GM21723 (cell line): ENCODE measurements around the gene GLT8D2.
A peak's percentile ranks its signal among the peaks of the same experiment; 100 is the strongest.

Experiments
- ATAC-seq: cut with Tn5 transposase; IDR thresholded peaks from one replicate; pipeline ENCODE4 v1.9.1; 2021; ENCODE audit warnings: mild to moderate bottlenecking, moderate library complexity; ENCODE audit not compliant: unreplicated experiment

GLT8D2 gene, protein sequence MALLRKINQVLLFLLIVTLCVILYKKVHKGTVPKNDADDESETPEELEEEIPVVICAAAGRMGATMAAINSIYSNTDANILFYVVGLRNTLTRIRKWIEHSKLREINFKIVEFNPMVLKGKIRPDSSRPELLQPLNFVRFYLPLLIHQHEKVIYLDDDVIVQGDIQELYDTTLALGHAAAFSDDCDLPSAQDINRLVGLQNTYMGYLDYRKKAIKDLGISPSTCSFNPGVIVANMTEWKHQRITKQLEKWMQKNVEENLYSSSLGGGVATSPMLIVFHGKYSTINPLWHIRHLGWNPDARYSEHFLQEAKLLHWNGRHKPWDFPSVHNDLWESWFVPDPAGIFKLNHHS

DNA sequence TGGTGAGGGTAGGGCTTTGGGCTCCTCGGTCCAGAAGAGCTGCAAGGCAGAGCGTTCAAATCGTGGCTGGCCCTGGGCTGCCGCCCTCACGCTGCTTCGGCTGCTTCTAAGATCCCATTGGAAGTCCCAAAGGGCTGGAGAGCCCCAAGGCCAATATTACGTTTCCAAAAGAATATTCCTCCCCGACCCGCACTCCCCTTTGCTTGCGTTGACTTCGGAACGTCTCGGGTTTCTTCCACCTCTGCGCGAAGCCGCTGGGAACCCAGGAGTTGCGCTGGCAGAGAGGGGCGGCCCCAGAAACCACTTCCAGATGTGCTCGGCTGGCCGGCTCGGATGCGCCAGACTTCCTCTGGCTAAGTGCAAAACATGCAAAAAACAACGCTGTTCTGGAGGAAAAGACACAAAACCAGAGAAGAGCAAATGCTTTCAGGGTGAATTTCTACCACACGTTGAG is at the start of gene GLT8D2:
GLT8D2 (minus strand) TSS at position 285 of the 454 bp plus-strand sequence. CDS start 30,539 bp downstream, outside the sequence.
- ATAC-seq = no peak

DNA sequence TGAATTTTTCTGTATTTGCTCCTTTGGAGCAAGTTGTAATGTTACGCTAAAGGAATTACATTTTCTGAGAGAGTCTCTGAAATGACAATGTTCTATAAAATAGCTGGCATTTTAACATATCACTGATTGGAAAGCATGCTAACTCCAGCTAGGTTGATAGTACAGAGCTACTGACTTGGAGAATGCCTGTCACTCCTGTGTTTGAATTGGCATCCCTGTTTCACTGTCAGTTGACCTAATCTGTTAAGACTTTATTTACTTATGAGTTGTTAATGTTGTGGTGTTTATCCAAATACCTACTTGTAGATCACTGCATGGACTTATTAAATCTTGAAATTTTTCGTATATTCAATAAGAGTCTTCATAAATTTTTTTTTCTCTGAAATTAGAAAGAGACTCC is 48.0 kb upstream of the GLT8D2 start:
- ATAC-seq = no peak

DNA sequence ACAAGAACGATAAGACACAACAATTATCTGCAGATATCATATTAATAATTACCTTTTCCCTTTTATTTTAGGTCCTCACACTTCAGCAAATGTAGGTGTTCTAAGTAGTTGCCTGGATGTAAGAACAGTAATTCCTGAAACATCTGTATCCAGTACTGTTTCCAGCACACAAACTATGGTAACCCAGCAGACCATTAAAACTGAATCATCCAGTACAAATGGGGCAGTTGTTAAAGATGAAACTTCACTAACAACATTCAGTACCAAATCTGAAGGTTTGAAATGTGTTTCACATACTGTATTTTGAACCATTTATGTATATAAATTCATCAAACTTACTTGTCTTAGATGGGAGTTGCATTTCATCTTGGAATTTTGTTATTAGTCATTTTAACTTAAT is 45.3 kb upstream of the GLT8D2 start:
- no peak for ATAC-seq

DNA sequence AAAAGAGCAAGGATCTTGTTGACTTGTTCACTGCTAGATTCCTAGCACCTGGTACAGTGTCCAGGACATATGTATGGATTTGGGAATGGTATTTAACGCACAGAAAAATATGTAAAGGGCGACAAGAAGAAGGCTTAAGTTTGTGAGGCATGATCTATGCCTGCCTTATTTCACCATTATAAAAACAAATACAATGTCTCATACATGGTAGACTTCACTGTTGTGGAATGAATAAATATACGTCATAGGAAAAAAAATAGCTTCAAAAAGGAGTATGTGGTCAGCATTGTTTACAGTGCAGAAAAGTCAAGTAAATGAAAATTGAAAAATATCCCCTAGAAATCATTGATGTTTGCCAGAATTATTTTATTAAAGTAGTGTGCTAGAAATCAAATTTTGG is 44.3 kb upstream of the GLT8D2 start:
- ATAC-seq = no peak

DNA sequence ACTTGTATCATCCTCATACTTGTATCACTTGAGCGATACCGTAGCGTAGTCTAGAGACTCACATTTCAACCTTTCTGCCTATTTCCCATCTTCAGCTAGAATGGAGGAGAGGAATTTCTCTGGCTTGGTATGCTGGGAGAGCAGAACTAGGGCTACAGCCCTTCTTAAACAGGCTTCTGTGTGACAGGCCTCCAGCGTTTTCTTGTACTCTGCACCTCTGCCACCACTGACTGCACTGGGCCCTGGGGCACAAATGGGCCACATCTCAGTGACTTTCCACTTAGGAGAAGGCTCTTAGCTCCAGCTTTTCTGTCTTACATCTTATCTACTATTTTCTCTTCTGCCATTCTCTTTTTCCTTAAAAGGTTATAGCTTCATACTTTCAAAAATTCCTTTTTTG is 41.1 kb upstream of the GLT8D2 start:
- no peak for ATAC-seq

DNA sequence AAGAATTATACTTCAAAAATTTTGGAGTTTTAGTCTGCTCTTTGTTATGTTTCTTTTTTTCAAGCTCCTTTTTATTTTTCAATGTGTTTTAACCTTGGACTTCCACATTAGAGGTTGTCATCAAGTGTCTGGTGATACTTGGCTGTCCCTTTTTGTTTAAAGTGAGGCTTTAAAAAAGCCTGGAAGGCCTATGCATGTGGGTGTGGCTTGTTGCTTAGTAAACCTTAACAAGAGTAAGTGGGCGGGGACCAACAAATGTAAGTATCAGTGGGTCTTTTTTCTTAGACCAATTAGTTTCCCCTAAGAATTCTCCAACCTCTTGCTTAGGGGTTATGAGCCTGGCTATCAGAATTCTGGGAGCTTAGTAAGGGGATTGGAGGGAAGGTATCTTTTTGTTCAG is 40.7 kb upstream of the GLT8D2 start:
- no peak for ATAC-seq

DNA sequence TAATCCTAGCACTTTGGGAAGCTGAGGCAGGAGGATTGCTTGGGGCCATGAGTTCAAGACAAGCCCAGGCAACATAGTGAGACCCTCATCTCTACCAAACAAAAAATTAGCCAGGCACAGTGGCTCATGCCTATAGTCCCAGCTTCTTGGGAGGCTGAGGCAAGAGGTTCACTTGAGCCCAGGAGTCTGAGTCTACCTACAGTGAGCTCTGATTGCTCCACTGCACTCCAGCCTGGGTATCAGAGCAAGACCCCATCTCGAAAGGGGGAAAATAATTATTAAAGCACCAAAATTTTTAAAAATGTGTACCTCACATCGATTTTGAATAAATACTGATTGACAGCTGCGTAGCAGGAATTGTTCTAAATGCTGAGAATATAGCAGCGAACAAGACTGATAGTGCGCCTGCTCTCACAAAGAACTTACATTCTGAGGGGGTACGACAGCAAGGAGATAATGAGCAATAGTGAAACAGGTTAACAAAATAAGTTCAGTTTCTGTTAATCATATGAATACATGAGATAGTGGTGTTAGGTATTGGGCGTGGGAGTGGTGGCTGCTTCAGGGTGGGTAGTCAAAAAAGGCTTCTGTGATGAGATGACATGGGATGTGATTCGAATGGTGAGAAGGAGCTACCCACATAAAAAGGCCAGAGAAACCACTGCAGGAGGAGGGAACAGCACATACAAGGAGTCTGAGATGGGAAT is 33.9 kb upstream of the GLT8D2 start:
- no peak for ATAC-seq

DNA sequence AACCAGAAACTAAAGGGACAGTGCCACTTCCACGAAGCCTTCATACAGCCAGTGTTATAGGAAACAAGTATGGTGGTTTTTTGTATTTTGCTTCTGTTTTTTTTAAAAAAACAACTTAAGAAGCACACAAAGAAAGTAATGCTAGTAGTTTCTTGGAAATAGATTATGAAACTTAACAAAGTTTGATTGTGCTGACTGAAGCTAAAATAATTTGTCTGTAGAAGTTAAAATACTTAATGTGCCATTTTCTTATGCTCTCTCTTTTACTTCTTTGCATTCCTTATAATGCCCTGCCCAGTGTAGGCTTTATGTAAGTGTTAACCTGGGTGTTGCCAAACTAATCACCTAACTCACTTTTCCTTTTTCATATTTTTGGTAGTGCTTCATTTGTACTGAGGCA is 30.8 kb upstream of the GLT8D2 start:
- no peak for ATAC-seq

DNA sequence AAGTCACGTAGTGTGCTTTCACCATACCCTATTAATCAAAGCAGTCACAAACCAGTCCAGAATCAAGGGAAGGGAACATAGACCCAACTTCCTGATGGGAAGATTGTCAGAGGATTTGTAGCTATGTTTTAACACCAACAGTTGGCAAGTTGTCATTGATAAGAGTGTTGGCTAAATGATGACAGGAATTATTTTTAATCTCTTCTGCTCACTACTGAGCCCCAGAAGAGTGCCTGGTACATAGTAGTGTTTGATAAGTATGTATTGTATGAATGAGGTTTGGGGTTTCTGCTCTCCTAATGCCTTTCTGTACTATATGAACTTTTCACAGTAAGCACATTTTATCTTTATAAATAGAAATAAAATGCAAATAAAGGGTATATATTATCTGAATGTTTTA is 29.0 kb upstream of the GLT8D2 start:
- no peak for ATAC-seq

DNA sequence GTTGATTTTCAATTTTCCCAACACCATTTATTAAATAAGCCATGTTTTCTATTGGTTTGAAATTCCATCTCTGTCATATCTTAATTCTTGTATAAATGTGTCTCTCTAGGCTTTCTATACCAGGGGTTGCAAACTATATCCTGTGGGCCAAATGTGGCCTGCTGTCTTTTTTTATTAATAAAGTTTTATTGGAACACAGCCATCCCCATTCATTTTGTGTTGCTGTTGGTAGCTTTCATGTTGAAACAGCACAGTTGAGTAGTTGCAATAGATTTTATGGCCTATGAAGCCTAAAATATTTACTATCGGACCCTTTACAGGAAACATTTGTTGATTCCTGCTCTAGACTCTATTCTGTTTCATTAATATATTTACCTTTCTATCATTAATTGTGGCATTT is 23.7 kb upstream of the GLT8D2 start:
- no peak for ATAC-seq

DNA sequence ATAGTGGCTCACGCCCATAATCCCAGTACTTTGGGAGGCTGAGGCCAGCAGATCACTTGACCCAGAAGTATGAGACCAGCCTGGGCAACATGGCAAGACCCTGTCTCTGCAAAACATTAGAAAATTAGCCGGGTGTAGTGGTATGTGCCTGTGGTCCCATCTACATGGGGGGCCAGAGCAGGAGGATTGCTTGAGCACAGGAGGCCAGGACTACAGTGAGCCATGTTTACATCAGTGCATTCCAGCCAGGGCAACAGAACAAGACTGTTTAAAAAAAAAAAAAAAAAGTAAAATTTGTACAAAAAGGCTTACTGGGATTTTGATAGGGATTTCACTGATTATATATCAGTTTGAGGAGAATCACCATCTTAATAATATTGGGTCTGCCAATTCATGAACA is 22.1 kb upstream of the GLT8D2 start:
- no peak for ATAC-seq

DNA sequence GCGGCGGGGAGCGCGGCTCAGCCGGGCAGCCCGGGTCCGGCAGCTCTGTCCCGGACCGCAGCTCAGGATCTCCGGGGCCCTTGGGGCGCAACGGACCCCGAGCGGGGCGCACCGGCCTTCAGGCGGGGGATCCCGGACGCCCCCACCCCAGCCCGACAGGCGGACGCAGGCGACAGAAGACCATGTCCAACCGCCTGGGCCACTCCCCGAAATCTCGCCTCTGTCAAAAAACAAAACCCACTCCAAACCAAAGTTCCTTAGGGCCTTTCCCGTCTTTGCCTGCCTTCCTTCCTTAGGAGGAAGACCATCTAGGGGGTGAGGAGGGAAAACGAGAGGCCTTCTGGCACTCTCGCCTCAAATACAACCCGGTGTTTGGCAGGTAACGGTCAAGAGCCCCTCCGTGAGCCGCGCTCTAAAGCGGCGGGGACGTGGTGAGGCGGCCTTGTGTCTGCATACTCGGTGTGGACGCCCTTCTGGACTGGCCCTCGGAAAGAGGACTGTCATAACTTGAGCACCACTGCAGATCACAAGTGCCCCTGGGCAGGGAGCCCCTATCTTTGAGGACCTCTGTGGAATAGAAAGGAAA is 14.9 kb upstream of the GLT8D2 start:
- peak; percentile 23 for ATAC-seq

DNA sequence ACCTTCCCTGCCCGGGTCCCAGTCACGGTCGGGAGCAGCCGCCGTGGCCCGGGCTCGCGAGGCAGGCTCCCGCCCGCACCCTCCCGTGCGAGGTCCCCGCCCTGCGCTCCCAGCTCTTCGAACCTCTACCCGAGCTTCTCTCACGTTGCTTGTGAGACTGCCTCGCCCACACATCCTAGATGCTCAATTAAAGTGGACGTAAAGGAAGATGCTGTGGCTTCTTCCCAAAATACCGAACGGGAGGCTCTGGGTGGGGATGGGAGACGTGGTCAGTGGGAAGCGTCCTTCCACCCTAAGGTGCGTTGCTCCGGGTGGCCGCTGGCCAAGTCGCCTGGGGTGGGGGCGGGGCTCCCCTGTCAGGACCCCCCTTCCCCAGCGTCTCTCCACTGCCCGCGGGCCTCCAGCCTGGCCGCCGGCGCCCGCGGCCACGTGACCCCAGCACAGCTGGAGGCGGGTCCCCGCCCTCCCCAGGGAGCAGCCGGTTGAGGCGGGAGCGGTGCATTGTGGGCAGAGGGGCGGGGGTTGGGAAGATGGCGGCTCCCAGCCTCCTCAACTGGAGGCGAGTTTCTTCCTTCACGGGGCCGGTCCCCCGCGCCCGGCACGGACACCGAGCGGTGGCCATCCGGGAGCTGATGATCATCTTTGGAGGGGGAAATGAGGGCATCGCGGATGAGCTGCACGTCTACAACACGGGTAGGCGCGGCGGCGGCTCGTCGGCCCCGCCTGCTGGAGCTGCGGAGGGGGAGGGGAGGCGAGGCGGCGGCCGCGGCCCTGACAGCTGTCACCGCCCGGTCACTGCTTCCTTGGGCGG is 14.2 kb upstream of the GLT8D2 start, which contains the start of gene HCFC2:
HCFC2 (plus strand) TSS at position 501 of the 811 bp plus-strand sequence; CDS start at position 531, 30 bp downstream.
- ATAC-seq = peak; percentile 85

DNA sequence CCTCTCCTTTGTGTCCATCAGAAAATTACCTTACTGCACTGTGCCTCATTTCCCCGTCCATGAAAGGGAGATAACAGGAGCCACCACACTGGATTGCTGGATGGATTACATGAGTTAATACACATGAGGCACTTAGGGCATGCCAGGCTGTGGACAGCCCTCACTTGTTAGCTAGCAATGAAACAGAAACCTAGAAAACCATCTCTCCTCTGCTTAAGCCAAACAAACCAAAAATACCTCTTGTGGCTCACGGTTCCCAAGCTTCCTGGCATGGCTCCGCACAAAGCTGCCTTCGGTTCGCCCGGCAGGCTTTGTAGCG is 13.7 kb upstream of the GLT8D2 start:
- peak; percentile 39 for ATAC-seq

DNA sequence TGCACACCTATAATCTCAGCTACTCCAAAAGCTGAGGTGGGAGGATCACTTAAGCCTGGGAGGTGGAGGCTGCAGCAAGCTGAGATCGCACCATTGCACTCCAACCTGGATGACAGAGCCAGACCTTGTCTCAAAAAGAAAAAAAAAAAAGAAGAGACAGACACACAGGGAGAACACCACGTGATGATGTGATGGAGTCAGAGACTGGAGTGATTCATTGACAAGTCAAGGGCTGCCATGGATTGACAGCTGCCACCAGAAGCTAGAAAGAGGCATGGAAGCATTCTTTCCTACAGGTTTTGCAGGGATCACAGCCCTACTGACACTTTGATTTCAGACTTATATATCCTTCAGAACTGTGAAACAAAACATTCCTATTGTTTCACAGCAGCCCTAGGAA is 10.8 kb upstream of the GLT8D2 start:
- ATAC-seq = no peak

DNA sequence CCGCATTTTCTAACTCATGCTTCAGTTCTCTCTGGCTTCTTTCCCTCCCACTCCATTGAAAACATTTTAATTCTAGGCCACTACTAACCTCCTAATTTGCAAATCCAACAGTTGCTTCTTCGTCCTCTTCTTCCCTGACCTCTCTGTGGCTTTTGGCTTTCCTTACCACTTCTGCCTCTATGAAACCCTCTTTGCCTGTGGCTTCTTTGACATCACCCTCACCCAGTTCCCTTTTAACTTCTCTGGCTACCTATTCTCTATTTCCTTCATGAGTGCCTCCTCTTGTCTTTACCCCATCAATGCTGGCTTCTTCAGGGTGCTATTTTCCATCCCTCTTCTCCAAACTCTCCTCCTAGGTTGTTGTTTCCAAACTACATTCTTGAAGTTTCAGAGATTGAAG is 10.0 kb upstream of the GLT8D2 start:
- no peak for ATAC-seq

DNA sequence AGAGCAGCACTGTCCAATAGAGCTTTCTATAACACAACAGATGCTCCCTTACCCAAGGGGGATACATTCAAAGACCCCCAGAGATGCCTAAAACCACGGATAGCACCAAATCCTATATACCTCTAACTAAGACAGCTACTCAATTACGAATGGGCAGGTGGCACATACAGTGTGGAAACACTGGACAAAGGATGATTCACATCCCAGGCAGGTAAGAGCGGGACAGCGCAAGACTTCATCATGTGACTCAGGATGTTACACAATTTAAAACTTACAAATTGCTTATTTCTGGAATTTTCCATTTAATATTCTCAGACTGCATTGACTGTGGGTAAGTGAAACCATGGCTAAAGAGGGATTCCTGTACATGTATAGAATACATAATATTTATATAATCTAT is 8.8 kb upstream of the GLT8D2 start:
- no peak for ATAC-seq

DNA sequence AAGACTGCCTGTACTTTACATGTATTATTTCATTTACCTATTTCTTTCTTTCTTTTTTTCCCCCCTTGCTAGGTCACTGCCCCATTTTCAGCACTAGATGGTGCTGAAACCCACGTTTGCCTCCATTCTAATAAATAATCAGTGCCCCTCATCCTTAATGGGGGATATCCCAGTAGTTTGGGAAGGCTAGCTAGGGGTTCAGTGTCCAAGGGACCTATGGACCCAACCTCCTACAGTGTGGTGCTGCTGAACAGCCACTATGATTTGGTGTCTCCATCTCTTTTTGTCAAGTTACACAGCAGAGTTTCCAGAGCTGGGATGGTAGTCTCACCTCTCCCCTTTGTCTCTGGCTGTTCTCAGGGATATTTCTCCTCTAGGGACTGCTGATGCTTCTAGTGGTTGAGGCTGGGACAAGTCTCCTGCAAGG is 7.8 kb upstream of the GLT8D2 start:
- ATAC-seq = no peak

DNA sequence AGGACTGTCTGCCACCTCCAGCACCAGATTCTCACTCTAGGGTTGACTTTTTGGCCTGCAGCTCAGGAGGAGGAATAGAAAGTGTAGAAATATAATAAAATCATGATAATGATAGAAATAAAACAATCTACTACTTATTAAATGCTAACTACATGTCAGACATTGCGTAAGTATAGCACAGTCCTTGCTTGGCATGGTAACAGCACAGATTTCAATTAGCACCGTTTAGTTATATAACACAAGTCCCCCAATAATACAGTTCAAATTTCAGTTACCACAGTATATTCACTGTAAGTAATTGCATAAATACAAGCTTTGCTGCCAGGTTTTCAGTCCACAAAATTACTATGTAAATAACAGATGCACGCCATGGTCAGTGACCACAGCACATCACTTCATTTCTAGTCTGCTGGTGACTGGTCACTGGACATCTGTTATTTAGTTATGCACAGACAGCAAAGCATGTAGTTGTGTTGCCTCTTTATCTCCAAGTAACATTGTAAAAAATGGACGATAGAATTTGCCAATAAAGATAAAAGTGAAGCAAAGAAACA is 6.5 kb upstream of the GLT8D2 start:
- ATAC-seq = no peak

DNA sequence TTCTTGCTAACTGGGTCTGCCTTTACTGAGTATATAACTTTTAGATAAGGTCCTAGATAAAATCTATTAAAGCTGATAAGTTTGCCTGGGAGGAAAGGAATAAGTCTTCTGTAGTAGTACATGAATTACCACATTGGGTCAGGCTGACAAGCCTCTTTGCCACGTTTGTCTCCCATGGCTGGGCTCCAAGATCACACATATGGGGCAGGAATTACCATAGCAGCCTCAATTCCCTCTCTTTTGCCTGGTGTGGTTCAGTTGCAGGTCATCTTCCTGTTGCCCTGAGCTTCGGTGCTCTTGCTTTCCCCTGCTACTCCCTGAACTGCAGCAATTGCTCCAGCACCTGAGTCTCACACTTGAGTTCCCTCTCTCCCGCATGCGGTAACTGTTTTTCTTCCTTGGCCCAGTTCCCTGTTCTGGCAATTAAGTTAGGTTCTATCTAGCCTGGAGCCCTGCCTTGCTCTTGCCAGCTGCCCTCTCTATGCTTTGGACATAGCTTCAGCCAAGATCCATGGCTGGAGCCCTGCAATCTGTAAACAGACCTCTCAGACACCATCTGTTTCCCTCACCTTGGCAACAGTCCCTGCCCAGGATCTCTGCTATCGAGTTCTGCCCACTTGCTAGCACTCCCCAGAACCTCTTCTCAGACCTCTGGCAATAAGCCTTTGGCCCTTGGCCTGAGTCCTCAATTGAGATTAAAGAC is 5.8 kb upstream of the GLT8D2 start:
- ATAC-seq = no peak
